Type B pancreatic cell (in vitro differentiated cells): Measurements from ENCODE around the gene ACP5. TPM values are rescaled to one million over a fixed set of nuclear protein-coding genes. Genes with fewer than 3 reads are reported as not detected.

ENCODE experiments used
- DNase-seq: peaks from one replicate; pipeline ENCODE4 v3.0.0; 2021; ENCODE audit warnings: mixed read lengths; ENCODE audit not compliant: unreplicated experiment; ENCODE audit errors: extremely low spot score
- H3K27ac Mint-ChIP-seq: 2 replicates; pipeline ENCODE4 v1.8.0; 2021; ENCODE audit warnings: mild to moderate bottlenecking, mixed read lengths
- H3K27me3 Mint-ChIP-seq: 2 replicates; pipeline ENCODE4 v1.8.0; 2021; ENCODE audit warnings: mixed read lengths
- H3K36me3 Mint-ChIP-seq: 2 replicates; pipeline ENCODE4 v1.8.0; 2021; ENCODE audit warnings: mixed read lengths
- H3K4me1 Mint-ChIP-seq: one replicate; pipeline ENCODE4 v1.8.0; 2021; ENCODE audit warnings: mixed read lengths; ENCODE audit not compliant: unreplicated experiment
- H3K4me3 Mint-ChIP-seq: 2 replicates; pipeline ENCODE4 v1.8.0; 2021; ENCODE audit warnings: mild to moderate bottlenecking, mixed read lengths
- H3K9me3 Mint-ChIP-seq: 2 replicates; pipeline ENCODE4 v1.8.0; 2021; ENCODE audit warnings: mixed read lengths
- total RNA-seq: library from RNA; stranded (reverse); gene quantifications from 2 replicates; pipeline ENCODE4 v1.2.1, GENCODE V29; 2021; ENCODE audit warnings: low replicate concordance
- TF ChIP-seq, protein P1 (sequence below): fragments of 200-600 bp; sonication (generic); conservative IDR thresholded peaks from 2 replicates; pipeline ENCODE4 v1.5.0; 2021; ENCODE audit warnings: antibody characterized with exemption, mild to moderate bottlenecking

Gene ACP5
- total RNA-seq, 1 donor from 2014 or later: 6.0 TPM

GRCh38 chr19:11554160-11554559, 23.3 kb downstream of the ACP5 start:
- Mint-ChIP-seq H3K27me3 (no peaks in the 10 kb centered on the region), H3K9me3 (no peaks in the 10 kb centered on the region), H3K4me3 (no peak overlapping the region), H3K4me1 (peaks cover 15% of the 10 kb centered on the region), H3K36me3 (peaks cover 6% of the 10 kb centered on the region), H3K27ac (no peak overlapping the region)
- TF ChIP-seq, protein P1, sequence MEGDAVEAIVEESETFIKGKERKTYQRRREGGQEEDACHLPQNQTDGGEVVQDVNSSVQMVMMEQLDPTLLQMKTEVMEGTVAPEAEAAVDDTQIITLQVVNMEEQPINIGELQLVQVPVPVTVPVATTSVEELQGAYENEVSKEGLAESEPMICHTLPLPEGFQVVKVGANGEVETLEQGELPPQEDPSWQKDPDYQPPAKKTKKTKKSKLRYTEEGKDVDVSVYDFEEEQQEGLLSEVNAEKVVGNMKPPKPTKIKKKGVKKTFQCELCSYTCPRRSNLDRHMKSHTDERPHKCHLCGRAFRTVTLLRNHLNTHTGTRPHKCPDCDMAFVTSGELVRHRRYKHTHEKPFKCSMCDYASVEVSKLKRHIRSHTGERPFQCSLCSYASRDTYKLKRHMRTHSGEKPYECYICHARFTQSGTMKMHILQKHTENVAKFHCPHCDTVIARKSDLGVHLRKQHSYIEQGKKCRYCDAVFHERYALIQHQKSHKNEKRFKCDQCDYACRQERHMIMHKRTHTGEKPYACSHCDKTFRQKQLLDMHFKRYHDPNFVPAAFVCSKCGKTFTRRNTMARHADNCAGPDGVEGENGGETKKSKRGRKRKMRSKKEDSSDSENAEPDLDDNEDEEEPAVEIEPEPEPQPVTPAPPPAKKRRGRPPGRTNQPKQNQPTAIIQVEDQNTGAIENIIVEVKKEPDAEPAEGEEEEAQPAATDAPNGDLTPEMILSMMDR: no peak
- no peak for DNase-seq

GRCh38 chr19:11552666-11553372, 24.6 kb downstream of the ACP5 start:
- Mint-ChIP-seq H3K9me3 (no peaks in the 10 kb centered on the region), H3K4me3 (no peak overlapping the region), H3K27me3 (no peaks in the 10 kb centered on the region), H3K4me1 (peaks cover 8% of the 10 kb centered on the region), H3K36me3 (peaks cover 4% of the 10 kb centered on the region), H3K27ac (no peak overlapping the region)
- DNase-seq: no peak
- TF ChIP-seq, protein P1: no peak

- TF ChIP-seq, protein P1: peak; percentile 59
- DNase-seq: no peak
- no peak overlapping the region for H3K4me3 Mint-ChIP-seq
- no peak overlapping the region for H3K27ac Mint-ChIP-seq
- no peaks in the 10 kb centered on the region for H3K27me3 Mint-ChIP-seq
- no peaks in the 10 kb centered on the region for H3K9me3 Mint-ChIP-seq
- peaks cover 4% of the 10 kb centered on the region for H3K36me3 Mint-ChIP-seq
- H3K4me1 Mint-ChIP-seq: peaks cover 3% of the 10 kb centered on the region
Measured at GRCh38 chr19:11551603-11552235, 25.7 kb downstream of the ACP5 start.

DNA sequence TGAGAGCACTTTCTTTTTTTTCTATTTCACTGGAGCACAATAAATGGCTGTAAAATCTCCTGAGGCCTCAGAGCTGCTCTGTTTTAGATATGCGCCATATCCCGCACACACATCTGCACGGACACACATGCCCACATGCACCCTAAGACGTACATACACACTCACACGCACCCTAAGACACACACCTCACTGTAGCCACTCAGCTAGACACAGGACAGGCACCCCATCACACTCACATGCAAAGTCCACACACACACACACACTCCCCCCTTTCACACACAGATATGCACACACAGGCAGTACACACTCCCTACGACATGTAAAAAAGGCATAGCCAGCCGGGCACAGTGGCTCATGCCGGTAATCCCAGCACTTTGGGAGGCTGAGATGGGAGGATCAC, 27.2 kb downstream of the ACP5 start:
- H3K27me3 Mint-ChIP-seq: no peaks in the 10 kb centered on the region
- no peaks in the 10 kb centered on the region for H3K4me1 Mint-ChIP-seq
- H3K9me3 Mint-ChIP-seq: no peaks in the 10 kb centered on the region
- no peak for DNase-seq
- no peak overlapping the region for H3K4me3 Mint-ChIP-seq
- TF ChIP-seq, protein P1: no peak
- H3K36me3 Mint-ChIP-seq: no peaks in the 10 kb centered on the region
- H3K27ac Mint-ChIP-seq: peak overlapping the region; percentile 63

DNA sequence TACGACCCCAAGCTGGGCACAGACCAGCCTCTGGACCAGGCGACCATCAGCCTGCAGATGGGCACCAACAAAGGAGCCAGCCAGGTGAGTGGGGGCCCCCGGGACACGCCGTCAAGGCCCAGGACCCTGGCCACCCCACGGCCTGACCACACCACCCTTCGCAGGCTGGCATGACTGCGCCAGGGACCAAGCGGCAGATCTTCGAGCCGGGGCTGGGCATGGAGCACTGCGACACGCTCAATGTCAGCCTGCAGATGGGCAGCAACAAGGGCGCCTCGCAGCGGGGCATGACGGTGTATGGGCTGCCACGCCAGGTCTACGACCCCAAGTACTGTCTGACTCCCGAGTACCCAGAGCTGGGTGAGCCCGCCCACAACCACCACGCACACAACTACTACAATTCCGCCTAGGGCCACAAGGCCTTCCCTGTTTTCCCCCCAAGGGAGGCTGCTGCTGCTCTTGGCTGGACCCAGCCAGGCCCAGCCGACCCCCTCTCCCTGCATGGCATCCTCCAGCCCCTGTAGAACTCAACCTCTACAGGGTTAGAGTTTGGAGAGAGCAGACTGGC, 28.0 kb downstream of the ACP5 start:
- Mint-ChIP-seq H3K9me3 (no peaks in the 10 kb centered on the region), H3K36me3 (no peaks in the 10 kb centered on the region), H3K27me3 (peaks cover 3% of the 10 kb centered on the region), H3K4me3 (no peak overlapping the region), H3K27ac (no peak overlapping the region), H3K4me1 (no peaks in the 10 kb centered on the region)
- DNase-seq: no peak
- TF ChIP-seq, protein P1: no peak
